Measurements from ENCODE around the gene APLP2. TPM values are rescaled to one million over a fixed set of nuclear protein-coding genes. Genes with fewer than 3 reads are reported as not detected.
"Not testable (repeated sequence)": the region's sequence is repeated elsewhere in the genome, so short reads cannot be mapped to it uniquely, and the experiment has no call there.

Gene APLP2
- total RNA-seq, 2 experiments from 2014 or later: 25.5 to 29.8 TPM

DNA sequence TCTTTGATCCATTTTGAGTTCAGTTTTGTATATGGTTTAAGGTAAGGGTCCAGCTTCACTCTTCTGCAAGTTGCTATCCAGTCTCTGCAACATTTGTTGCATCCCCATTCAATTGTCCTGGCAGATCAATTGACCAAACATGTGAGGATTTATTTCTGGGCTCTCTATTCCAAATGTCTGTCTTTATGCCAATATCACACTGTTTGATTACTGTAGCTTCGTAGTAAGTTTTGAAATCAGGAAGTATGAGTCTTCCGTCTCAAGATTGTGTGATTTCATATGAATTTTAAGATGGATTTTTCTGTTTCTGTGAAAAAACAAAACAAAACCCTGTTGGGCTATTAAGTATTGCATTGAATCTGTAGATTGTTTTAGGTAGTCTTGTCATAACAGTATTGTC is 17.0 kb downstream of the APLP2 start:
- H3K9me3 Mint-ChIP-seq: no peaks in the 10 kb centered on the region
- peaks cover 2% of the 10 kb centered on the region for H3K36me3 Mint-ChIP-seq (ENCODE audit: low read depth)

DNA sequence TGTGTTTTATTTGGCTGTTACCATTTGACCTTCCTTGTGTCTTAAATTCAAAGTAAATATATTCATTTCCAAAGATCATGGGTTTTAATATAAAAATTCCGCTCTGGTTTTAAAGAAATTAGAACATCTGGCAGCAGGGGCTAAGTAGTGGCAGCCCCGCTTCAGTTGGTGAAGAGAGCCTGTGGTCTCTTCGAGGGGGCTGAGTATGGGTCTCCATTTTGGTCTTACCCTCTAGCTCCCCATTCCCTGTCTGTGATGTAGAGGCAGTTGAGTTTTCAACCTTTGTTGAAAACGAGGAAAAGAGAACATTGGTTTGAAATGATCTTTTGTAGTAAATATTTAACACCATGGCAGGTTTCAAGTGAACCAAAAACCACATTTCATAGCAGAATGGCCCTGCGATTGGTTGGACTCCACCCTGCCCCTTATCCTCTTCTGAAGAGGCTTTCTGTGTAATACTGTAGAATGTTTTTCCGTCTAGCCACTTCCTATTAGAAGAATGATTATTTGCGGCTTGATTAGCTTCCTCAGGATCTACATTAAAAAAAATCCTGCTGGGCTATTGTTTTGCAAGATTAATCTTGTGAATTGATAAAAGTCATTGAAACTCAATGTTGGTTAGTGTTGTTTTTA is 17.7 kb downstream of the APLP2 start:
- no peaks in the 10 kb centered on the region for H3K27me3 Mint-ChIP-seq
- ATAC-seq: no peak
- TF ChIP-seq, protein P1, sequence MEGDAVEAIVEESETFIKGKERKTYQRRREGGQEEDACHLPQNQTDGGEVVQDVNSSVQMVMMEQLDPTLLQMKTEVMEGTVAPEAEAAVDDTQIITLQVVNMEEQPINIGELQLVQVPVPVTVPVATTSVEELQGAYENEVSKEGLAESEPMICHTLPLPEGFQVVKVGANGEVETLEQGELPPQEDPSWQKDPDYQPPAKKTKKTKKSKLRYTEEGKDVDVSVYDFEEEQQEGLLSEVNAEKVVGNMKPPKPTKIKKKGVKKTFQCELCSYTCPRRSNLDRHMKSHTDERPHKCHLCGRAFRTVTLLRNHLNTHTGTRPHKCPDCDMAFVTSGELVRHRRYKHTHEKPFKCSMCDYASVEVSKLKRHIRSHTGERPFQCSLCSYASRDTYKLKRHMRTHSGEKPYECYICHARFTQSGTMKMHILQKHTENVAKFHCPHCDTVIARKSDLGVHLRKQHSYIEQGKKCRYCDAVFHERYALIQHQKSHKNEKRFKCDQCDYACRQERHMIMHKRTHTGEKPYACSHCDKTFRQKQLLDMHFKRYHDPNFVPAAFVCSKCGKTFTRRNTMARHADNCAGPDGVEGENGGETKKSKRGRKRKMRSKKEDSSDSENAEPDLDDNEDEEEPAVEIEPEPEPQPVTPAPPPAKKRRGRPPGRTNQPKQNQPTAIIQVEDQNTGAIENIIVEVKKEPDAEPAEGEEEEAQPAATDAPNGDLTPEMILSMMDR (IDR thresholded peaks at IDR 0.05): no peak
- ChIA-PET CTCF (interaction anchor here (0.8 to 0.9 kb wide), 2 partner anchors 14 to 44 kb away, joined by 3 read pairs; no protein-coding TSS in a partner anchor), POLR2A (no interaction called here)
- peaks cover 2% of the 10 kb centered on the region for H3K36me3 Mint-ChIP-seq (ENCODE audit: low read depth)
- DNase-seq: no peak
- H3K9me3 Mint-ChIP-seq: no peaks in the 10 kb centered on the region
- H3K4me3 Mint-ChIP-seq: no peak overlapping the region
- intact Hi-C loops (cut with micrococcal nuclease): no loop called here
- peaks cover 7% of the 10 kb centered on the region for H3K4me1 Mint-ChIP-seq (ENCODE audit: low read depth)
- no peak overlapping the region for H3K27ac Mint-ChIP-seq

More for the DNA sequence above, 17.0 kb downstream of the APLP2 start:
- ATAC-seq (no peak), DNase-seq (no peak)
- H3K4me1 Mint-ChIP-seq (ENCODE audit: low read depth): peaks cover 7% of the 10 kb centered on the region
- ChIA-PET CTCF (interaction anchor here (1.1 to 1.3 kb wide), 3 partner anchors 9 to 161 kb away, joined by 3 to 4 read pairs (median 4); no protein-coding TSS in a partner anchor), POLR2A (interaction anchor here (0.6 to 1.3 kb wide), 2 partner anchors 205 to 812 kb away, joined by 3 read pairs; no protein-coding TSS in a partner anchor)
- no peak overlapping the region for H3K27ac Mint-ChIP-seq
- no peak overlapping the region for H3K4me3 Mint-ChIP-seq
- intact Hi-C loops (cut with micrococcal nuclease): no loop called here
- TF ChIP-seq, protein P1 (IDR thresholded peaks at IDR 0.05): no peak
- H3K27me3 Mint-ChIP-seq: no peaks in the 10 kb centered on the region

DNA sequence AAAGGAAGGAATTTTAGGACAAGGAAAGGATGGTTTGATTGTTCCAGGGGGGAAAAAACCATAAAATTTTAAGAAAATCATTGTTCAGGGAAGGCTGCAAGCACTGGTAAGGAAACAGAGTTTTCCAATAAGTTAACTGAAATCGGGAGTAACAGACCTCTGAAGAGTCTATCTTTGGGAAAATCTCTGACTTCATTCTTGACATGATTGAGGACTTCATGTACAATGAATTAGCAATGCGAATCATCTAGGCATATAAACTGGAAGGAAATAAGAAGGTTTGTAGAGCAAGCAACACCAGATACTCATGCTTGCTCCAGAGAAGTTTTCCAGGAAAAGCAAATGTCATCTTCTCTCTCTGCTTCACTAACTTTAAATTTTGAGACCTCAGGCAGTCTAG is 18.5 kb downstream of the APLP2 start:
- Mint-ChIP-seq H3K27ac (no peak overlapping the region), H3K4me1 (ENCODE audit: low read depth) (peaks cover 7% of the 10 kb centered on the region), H3K9me3 (no peaks in the 10 kb centered on the region), H3K4me3 (no peak overlapping the region), H3K27me3 (no peaks in the 10 kb centered on the region), H3K36me3 (ENCODE audit: low read depth) (peaks cover 2% of the 10 kb centered on the region)
- intact Hi-C loops (cut with micrococcal nuclease): no loop called here
- ATAC-seq: no peak
- DNase-seq: no peak
- ChIA-PET POLR2A (interaction anchor here (1.5 kb wide), 1 partner anchor 10 kb away, joined by 3 read pairs; no protein-coding TSS in a partner anchor), CTCF (interaction anchor here (0.8 kb wide), 1 partner anchor 43 kb away, joined by 3 read pairs; no protein-coding TSS in a partner anchor)
- TF ChIP-seq, protein P1 (IDR thresholded peaks at IDR 0.05): no peak

GRCh38 chr11:130088919-130089673 is 19.4 kb downstream of the APLP2 start:
- Mint-ChIP-seq H3K27me3 (no peaks in the 10 kb centered on the region), H3K4me3 (no peak overlapping the region), H3K36me3 (ENCODE audit: low read depth) (peaks cover 2% of the 10 kb centered on the region), H3K4me1 (ENCODE audit: low read depth) (peaks cover 7% of the 10 kb centered on the region), H3K27ac (no peak overlapping the region), H3K9me3 (no peaks in the 10 kb centered on the region)
- ChIA-PET CTCF (no interaction called here), POLR2A (interaction anchor here (1.5 kb wide), 1 partner anchor 9 kb away, joined by 3 read pairs; no protein-coding TSS in a partner anchor)
- ATAC-seq (no peak), DNase-seq (no peak)
- TF ChIP-seq, protein P1 (IDR thresholded peaks at IDR 0.05): no peak
- intact Hi-C loops (cut with micrococcal nuclease): no loop called here

DNA sequence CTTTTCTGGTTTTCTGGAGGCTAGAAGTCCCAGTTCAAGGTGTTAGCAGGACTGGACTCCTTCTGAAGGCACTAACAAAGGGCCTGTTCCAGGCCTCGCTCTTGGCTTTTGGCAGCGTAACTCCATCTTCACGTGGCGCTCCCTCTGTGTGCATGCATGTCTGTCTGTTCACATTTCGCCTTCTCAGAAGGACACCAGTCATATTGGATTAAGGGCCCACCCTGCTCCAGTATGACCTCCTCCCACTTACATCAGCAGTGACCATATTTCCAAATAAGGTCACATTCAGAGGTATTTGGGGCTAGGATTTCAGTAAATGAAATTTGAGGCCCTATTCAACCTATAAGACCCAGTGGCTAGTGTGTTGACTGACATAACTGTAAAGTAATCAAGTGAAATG is 20.0 kb downstream of the APLP2 start:
- Mint-ChIP-seq H3K27ac (no peak overlapping the region), H3K4me1 (ENCODE audit: low read depth) (peaks cover 7% of the 10 kb centered on the region), H3K27me3 (no peaks in the 10 kb centered on the region), H3K36me3 (ENCODE audit: low read depth) (peaks cover 2% of the 10 kb centered on the region), H3K4me3 (no peak overlapping the region), H3K9me3 (no peaks in the 10 kb centered on the region)
- ChIA-PET POLR2A (no interaction called here), CTCF (no interaction called here)
- ATAC-seq: no peak
- TF ChIP-seq, protein P1 (IDR thresholded peaks at IDR 0.05): no peak
- intact Hi-C loops (cut with micrococcal nuclease): no loop called here
- no peak for DNase-seq

- H3K4me1 Mint-ChIP-seq (ENCODE audit: low read depth); H3K4me3 Mint-ChIP-seq; ATAC-seq; H3K36me3 Mint-ChIP-seq (ENCODE audit: low read depth); H3K27ac Mint-ChIP-seq; CTCF ChIA-PET; intact Hi-C loops (cut with micrococcal nuclease); POLR2A ChIA-PET; H3K27me3 Mint-ChIP-seq; H3K9me3 Mint-ChIP-seq; DNase-seq: not testable (repeated sequence)
These were observed 20.8 kb downstream of the APLP2 start for GRCh38 chr11:130090517-130090916.

GRCh38 chr11:130091169-130091568 is 21.5 kb downstream of the APLP2 start:
- CTCF ChIA-PET; POLR2A ChIA-PET; DNase-seq; H3K9me3 Mint-ChIP-seq; H3K4me3 Mint-ChIP-seq; ATAC-seq; H3K36me3 Mint-ChIP-seq (ENCODE audit: low read depth); H3K27ac Mint-ChIP-seq; intact Hi-C loops (cut with micrococcal nuclease); H3K4me1 Mint-ChIP-seq (ENCODE audit: low read depth); H3K27me3 Mint-ChIP-seq: not testable (repeated sequence)

All from activated CD8-positive, alpha-beta T cell treated with anti-CD3 and anti-CD28 coated beads for 36 hours (primary cell).